Liver (tissue), 9 donors: Measurements from ENCODE around the gene PPP2CA. TPM values are rescaled to one million over a fixed set of nuclear protein-coding genes. Genes with fewer than 3 reads are reported as not detected.

Experiments
- DNase-seq: peaks from one replicate; pipeline ENCODE4 v3.0.0-alpha.2; 2017; ENCODE audit warnings: low spot score
- H3K27ac ChIP-seq, 2 donors: one replicate each; pipeline ENCODE4 v1.7.0; 2013; ENCODE audit warnings: inconsistent platforms in 2 of 2, low read length in 2 of 2, control low read depth in 1 of 2, low read depth in 1 of 2, mild to moderate bottlenecking in 1 of 2
- H3K27me3 ChIP-seq, 4 donors: one replicate each; pipeline versions ENCODE4 v1.6.1 to v1.7.0; 2013; ENCODE audit warnings: low read length in 3 of 4, inconsistent platforms in 1 of 4, mild to moderate bottlenecking in 1 of 4, moderate library complexity in 1 of 4; ENCODE audit not compliant: control insufficient read depth in 4 of 4, insufficient read depth in 4 of 4
- H3K36me3 ChIP-seq, 4 donors: one replicate each; pipeline versions ENCODE4 v1.6.1 to v1.7.0; 2013; ENCODE audit warnings: low read length in 3 of 4, mild to moderate bottlenecking in 3 of 4, low read depth in 1 of 4, moderate library complexity in 1 of 4; ENCODE audit not compliant: control insufficient read depth in 4 of 4, insufficient read depth in 3 of 4
- H3K4me1 ChIP-seq, 4 donors: one replicate each; pipeline versions ENCODE4 v1.6.1 to v1.7.0; 2013; ENCODE audit warnings: low read length in 3 of 4, mild to moderate bottlenecking in 3 of 4, moderate library complexity in 1 of 4; ENCODE audit not compliant: control insufficient read depth in 4 of 4, insufficient read depth in 4 of 4
- H3K4me3 ChIP-seq, 3 donors: one replicate each; pipeline versions ENCODE4 v1.6.1 to v1.7.0; 2013; ENCODE audit warnings: low read length in 3 of 3, control low read depth in 1 of 3, low read depth in 1 of 3, mild to moderate bottlenecking in 1 of 3
- H3K9ac ChIP-seq, 2 donors: one replicate each; pipeline ENCODE4 v1.7.0; 2013; ENCODE audit warnings: low read length in 2 of 2, mild to moderate bottlenecking in 2 of 2, moderate library complexity in 2 of 2, control low read depth in 1 of 2, low read depth in 1 of 2
- H3K9me3 ChIP-seq, 4 donors: one replicate each; pipeline versions ENCODE4 v1.6.1 to v1.7.0; 2013; ENCODE audit warnings: low read length in 3 of 4; ENCODE audit not compliant: control insufficient read depth in 4 of 4
- EGR1 ChIP-seq, 2 donors: IDR thresholded peaks; 2 replicates each; pipeline ENCODE4 v1.6.1; 2016 to 2018; ENCODE audit warnings: antibody characterized with exemption in 2 of 2, low read depth in 2 of 2
- FOXA2 ChIP-seq: IDR thresholded peaks from 2 replicates; pipeline ENCODE4 v1.6.1; 2016; ENCODE audit warnings: antibody characterized with exemption
- GABPA ChIP-seq, 2 donors: IDR thresholded peaks in 1 of 2; conservative IDR thresholded peaks in 1 of 2; 2 replicates each; pipeline ENCODE4 v1.6.1; 2016; ENCODE audit warnings: antibody characterized with exemption in 2 of 2, mild to moderate bottlenecking in 1 of 2, moderate library complexity in 1 of 2
- HNF4A ChIP-seq, 2 donors: conservative IDR thresholded peaks; 2 replicates each; pipeline ENCODE4 v1.6.1; 2016; ENCODE audit warnings: antibody characterized with exemption in 2 of 2, mild to moderate bottlenecking in 2 of 2
- JUND ChIP-seq, 2 donors: IDR thresholded peaks; 2 replicates each; pipeline ENCODE4 v1.6.1; 2016; ENCODE audit warnings: antibody characterized with exemption in 2 of 2
- MAX ChIP-seq: IDR thresholded peaks from 2 replicates; pipeline ENCODE4 v1.6.1; 2016; ENCODE audit warnings: antibody characterized with exemption
- NR2F2 ChIP-seq: IDR thresholded peaks from 2 replicates; pipeline ENCODE4 v1.6.1; 2016; ENCODE audit warnings: antibody characterized with exemption
- REST ChIP-seq: IDR thresholded peaks from 2 replicates; pipeline ENCODE4 v1.6.1; 2016; ENCODE audit warnings: antibody characterized with exemption, mild to moderate bottlenecking
- RXRA ChIP-seq, 2 donors: IDR thresholded peaks; 2 replicates each; pipeline ENCODE4 v1.6.1; 2017 to 2018; ENCODE audit warnings: antibody characterized with exemption in 2 of 2, mild to moderate bottlenecking in 1 of 2
- TAF1 ChIP-seq: conservative IDR thresholded peaks from 2 replicates; pipeline ENCODE4 v1.6.1; 2016; ENCODE audit warnings: antibody characterized with exemption, mild to moderate bottlenecking
- YY1 ChIP-seq: IDR thresholded peaks from 2 replicates; pipeline ENCODE4 v1.6.1; 2016; ENCODE audit warnings: antibody characterized with exemption, mild to moderate bottlenecking
- ZBTB33 ChIP-seq: IDR thresholded peaks from 2 replicates; pipeline ENCODE4 v1.6.1; 2016; ENCODE audit warnings: antibody characterized with exemption
- WGBS: extraction: QIAGEN DNeasy Blood & Tissue Kit; methylation state at CpG from one replicate; pipeline ENCODE4 v1.1.7; 2013; 5-methylcytosine and 5-hydroxymethylcytosine counted together
- polyA plus RNA-seq, 2 donors: library from polyadenylated mRNA; stranded (reverse) in 1 of 2; unstranded in 1 of 2; fragments of 200-250 nt in 1 of 2; fragments of >200 nt in 1 of 2; fragmentation: Nextera tagmentation in 1 of 2; extraction: Ambion mirVana in 1 of 2; gene quantifications; one replicate each; pipeline versions ENCODE4 v1.2.1 to v1.2.3, GENCODE V29; 2013 to 2015
- total RNA-seq, 2 donors: library from RNA; depleted of rRNA; stranded (reverse); fragments of >200 nt; gene quantifications; one replicate each; pipeline ENCODE4 v1.2.3, GENCODE V29; 2014
- donor health status: healthy.
- donor health status: healthy.
- donor health status: healthy.
- donor health status: healthy.
- donor health status: healthy.

PPP2CA gene
- total and polyA plus RNA-seq, 4 donors: 43.3 to 71.6 (median 55.1) TPM

GRCh38 chr5:134174841-134175839 lies 50.7 kb downstream of the PPP2CA start:
- peak overlapping the region; percentile 90 to 98 (median 91) for H3K4me3 ChIP-seq
- no peak overlapping the region for H3K27ac ChIP-seq
- no peaks in the 10 kb centered on the region for H3K27me3 ChIP-seq
- peak overlapping the region; percentile 89 to 98 for H3K9ac ChIP-seq
- WGBS: 21% methylated on average over 10 of the region's 10 CpGs
- peaks cover 3 to 30% (median 18%) of the 10 kb centered on the region in 4 donors for H3K4me1 ChIP-seq
- H3K9me3 ChIP-seq: no peaks in the 10 kb centered on the region
- no peak for DNase-seq
- TF ChIP-seq TAF1: no peak
- peak; percentile 76 for TF ChIP-seq YY1
- no peak for TF ChIP-seq NR2F2
- peaks cover 11 to 24% (median 18%) of the 10 kb centered on the region in 4 donors for H3K36me3 ChIP-seq

- Histone ChIP-seq H3K27me3 (no peaks in the 10 kb centered on the region), H3K9me3 (no peaks in the 10 kb centered on the region), H3K9ac (no peak overlapping the region), H3K36me3 (peaks cover 15 to 37% (median 31%) of the 10 kb centered on the region in 4 donors), H3K4me1 (peaks cover 0 to 23% (median 13%) of the 10 kb centered on the region in 4 donors), H3K4me3 (no peak overlapping the region), H3K27ac (no peak overlapping the region)
- 91% methylated on average over 4 of the region's 4 CpGs for WGBS
- no peak for TF ChIP-seq FOXA2
- no peak for TF ChIP-seq TAF1
- TF ChIP-seq HNF4A (conservative IDR thresholded peaks at IDR 0.05): no peak
- TF ChIP-seq GABPA (IDR thresholded peaks at IDR 0.05 in 1 of 2, conservative IDR thresholded peaks at IDR 0.05 in 1 of 2): no peak
- no peak for TF ChIP-seq JUND (IDR thresholded peaks at IDR 0.05)
- TF ChIP-seq MAX: no peak
- no peak for TF ChIP-seq REST
- TF ChIP-seq ZBTB33: no peak
- no peak for TF ChIP-seq RXRA (IDR thresholded peaks at IDR 0.05)
- no peak for TF ChIP-seq EGR1 (IDR thresholded peaks at IDR 0.05; ENCODE audit: low read depth in 2 of 2)
- no peak for TF ChIP-seq YY1
- DNase-seq: no peak
These were observed 53.9 kb downstream of the PPP2CA start for GRCh38 chr5:134171972-134172371.
